ENCODE results near the gene DIO1.
"Not testable (repeated sequence)": the region's sequence is repeated elsewhere in the genome, so short reads cannot be mapped to it uniquely, and the experiment has no call there.

DNA sequence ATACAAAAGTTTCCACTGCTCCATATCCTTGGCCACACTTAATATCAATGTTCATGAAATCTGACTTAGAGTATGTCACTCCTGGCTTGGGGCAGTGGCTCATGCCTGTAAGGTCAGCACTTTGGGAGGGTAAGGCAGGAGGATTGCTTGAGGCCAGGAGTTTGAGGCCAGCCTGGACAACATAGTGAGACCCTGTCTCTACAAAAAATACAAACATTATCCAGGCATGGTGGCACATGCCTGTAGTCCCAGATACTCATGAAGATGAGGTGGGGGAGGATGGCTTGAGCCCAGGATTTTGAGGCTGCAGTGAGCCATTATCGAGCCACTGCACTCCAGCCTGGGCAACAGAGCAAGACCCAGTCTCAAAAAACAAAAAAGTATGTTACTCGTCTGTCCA is 18.8 kb upstream of the DIO1 start:
- TF ChIP-seq CTCF (IDR thresholded peaks at IDR 0.05); POLR2A (IDR thresholded peaks at IDR 0.05; ENCODE audit: low read depth); EP300 (IDR thresholded peaks at IDR 0.05); POLR2AphosphoS5 (IDR thresholded peaks at IDR 0.05): not testable (repeated sequence)

Data from esophagus muscularis mucosa (tissue), 4 donors.